ENCODE data around the gene TLCD3B.

The TLCD3B gene

DNA sequence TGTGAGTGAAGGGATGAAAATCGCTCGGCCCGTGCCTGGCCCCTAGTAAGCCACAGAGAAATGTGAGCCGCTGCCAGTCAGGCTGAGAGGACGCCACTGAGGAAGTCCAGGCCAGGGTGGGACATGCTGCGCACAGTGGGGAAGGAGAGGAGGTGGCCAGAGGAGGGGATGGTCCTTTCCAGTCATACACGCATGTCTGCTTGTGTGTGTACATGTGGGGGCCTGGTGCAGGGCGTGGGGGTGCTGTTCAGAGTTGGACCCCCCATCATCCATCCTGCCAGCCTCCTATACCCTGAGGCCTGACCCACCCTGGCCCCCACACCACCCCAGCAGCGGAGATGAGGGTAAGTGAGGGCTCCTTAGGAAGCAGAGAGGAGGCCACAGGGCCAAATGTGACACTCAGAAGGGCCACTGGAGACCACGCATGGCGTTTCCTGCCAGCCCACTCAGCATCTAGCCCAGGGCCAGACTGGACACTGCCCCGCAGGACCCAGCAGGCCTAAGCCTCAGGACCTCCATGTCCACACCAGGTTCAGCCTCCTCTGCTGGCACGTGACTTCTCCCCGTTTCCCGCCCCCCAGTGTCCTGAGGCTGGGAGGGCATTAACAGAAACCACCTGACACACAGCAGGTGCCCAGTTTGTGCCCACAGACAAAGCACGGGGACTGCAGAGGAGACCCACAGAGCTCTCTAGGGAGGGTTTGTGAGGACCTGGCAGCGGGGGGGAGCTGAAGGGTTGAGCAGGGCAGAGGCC, 27.2 kb downstream of the TLCD3B start:
- DNase-seq: no peak

- DNase-seq: no peak
Measured at GRCh38 chr16:30002614-30003346, 28.3 kb downstream of the TLCD3B start.

DNA sequence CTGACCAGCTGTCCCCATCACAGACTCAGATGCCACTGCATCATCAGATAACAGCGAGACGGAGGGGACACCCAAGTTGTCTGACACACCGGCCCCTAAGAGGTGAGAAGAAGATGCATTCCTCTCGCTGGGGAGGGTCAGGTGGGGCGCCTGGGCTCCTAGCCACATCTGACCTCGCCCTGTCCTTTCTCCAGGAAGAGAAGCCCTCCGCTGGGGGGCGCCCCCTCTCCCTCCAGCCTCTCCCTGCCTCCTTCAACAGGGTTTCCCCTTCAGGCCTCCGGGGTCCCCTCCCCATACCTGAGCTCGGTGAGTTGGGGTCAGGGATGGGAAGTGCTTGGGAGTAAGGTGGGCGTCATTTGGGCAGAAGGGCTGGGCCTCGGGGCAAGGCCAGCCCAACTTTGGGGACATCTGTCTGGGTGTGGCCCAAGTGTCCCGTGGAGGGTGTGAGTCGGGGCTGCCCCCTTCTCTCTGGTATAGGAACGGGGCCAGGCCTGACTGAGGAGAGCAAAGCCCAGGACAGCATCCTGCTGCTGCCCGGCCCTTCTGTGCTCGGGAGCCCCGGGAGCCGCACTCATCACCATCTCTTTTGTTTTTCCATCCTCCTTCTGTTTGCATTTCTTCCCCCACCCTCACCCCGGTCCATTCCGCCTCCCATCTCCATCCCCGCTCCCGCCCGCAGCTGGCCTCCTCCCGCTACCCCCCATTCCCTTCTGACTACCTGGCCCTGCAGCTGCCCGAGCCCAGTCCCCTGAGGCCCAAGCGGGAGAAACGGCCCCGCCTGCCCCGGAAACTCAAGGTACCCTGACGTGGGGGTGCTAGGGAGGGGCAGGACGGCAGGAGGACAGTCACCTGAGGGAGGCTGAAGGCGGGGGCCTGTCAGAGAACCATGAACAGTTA, 30.1 kb downstream of the TLCD3B start:
- DNase-seq: no peak

DNA sequence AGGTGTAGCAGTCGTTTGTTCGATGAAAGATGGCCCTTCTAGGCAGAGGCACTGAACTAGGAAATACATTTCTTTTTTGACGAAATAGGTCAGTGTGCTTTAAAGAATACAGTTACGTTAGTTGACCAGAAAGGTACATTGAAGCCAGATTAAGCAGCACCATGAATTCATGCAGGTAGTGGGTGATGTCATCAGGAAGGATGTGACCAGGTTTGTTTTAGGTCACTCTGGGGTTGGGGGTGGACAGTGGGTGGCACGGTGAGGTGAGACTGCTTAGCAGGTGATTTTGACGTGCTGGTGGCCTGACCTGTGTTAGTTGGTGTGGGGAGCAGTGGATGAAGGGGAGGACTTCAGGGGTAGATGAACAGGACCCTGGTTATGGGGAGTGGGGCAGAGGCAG, 31.5 kb downstream of the TLCD3B start:
- no peak for DNase-seq

DNA sequence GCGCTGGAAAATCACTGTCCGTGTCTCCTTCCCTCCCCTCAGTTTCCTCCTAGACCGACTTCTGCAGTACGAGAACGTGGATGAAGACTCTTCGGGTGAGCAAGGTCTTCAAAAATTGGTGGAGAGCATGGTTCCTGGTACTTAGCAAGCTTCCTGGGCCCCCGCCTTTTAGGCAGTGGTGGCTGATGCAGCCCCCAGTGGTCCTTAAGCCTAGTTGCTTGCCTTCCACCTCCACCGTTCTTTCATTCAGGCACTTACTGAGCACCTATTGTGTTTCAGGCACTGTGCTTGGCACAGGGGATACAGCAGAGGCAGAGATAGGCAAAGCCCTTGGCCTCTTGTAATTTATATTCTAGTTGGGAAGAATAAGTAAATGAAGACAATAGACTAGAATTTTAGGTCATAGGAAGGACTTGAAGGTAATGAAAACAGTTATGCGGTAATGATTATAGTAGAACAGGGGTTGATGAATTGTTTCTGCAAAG, 34.3 kb downstream of the TLCD3B start:
- no peak for DNase-seq

GRCh38 chr16:29995911-29996765, 34.9 kb downstream of the TLCD3B start, which contains the start of gene INO80E:
Gene INO80E, plus strand, starts transcription at chr16:29996241. Its CDS starts 70 bp downstream, at chr16:29996311.
- peak; percentile 100 for DNase-seq

GRCh38 chr16:29995324-29995910, 35.7 kb downstream of the TLCD3B start, which contains the start of gene HIRIP3:
Gene HIRIP3, minus strand, starts transcription at chr16:29995617. Its CDS starts 12 bp downstream, at chr16:29995605.
- DNase-seq: peak; percentile 81

GRCh38 chr16:29994600-29995323, 36.3 kb downstream of the TLCD3B start:
- DNase-seq: peak; percentile 67

GRCh38 chr16:29993903-29994599, 37.0 kb downstream of the TLCD3B start:
- no peak for DNase-seq

GRCh38 chr16:29993191-29993902, 37.7 kb downstream of the TLCD3B start:
- DNase-seq: no peak

GRCh38 chr16:29992344-29992967, 38.6 kb downstream of the TLCD3B start:
- DNase-seq: no peak

DNA sequence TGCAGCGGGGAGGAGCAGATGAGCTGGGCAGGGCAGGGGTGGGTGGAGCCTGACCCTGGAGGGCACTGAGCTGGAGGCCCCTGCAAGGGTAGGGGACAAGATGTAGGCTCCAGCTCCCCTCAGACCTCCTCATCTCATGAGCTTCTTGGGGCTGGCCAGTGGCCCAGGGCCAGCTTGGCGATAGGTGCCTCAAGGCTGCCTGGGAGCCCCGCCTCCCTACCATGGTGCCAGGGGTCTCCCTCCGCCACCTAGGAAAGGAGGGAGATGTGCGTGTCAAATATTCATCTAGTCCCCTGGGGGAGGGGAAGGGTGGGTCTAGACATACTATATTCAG, 39.5 kb downstream of the TLCD3B start:
- DNase-seq: no peak

- no peak for DNase-seq
Measured at GRCh38 chr16:29990883-29991570, 40.0 kb downstream of the TLCD3B start.

- DNase-seq: no peak
Measured at GRCh38 chr16:29990034-29990433, 41.0 kb downstream of the TLCD3B start.

- DNase-seq: no peak
Measured at GRCh38 chr16:29989111-29989858, 41.8 kb downstream of the TLCD3B start.

DNA sequence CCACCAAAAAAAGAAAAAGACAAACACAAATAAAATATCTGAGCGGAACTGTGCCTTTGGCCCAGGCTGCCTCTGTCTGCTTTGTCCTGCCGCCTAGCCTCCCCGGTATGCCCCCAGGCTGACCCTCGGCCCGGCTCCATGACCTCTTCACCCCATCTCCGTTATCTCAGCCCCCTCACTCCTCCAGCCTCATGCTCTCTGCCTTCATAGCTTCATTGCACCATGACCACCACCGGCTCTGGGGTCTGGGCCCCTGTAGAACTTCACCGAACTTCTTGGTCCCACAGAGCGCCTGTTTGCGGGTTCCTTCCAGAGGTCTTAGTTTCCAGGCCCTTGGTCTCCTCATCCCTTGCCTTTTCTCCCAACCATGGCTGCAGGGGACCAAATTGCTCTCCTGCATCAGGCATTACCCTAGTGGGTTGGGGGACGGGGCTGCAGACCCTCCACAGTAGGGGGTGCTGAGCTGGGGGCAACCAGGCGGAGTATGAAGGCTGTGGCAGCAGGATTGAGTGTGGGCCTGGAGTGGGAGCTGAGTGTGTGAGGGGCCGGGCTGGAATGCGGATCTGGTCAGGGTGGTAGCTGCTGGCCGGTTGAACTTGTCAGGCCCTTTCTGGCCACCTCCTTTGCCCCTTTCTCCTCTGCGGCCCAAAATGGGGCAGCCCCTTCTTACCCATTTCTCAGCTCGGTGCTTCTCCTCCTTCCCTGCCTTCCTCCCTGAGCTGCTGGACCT, 42.6 kb downstream of the TLCD3B start:
- DNase-seq: no peak
